Neural progenitor cell (in vitro differentiated cells): ENCODE measurements around the gene LRIG3. TPM values are rescaled to one million over a fixed set of nuclear protein-coding genes. Genes with fewer than 3 reads are reported as not detected.

Experiments
- DNase-seq: peaks from one replicate; pipeline ENCODE4 v3.0.0-alpha.2; 2016; ENCODE audit warnings: low spot score
- H2AFZ ChIP-seq: fragments of 200-600 bp; sonication (generic); replicated peaks from 2 replicates; pipeline ENCODE4 v1.6.1; 2016; ENCODE audit warnings: antibody characterized with exemption
- H3F3A ChIP-seq: fragments of 200-600 bp; sonication (generic); 2 replicates; pipeline ENCODE4 v1.6.1; 2016; ENCODE audit warnings: antibody characterized with exemption, low read depth
- H3K27ac ChIP-seq: fragments of 200-600 bp; sonication (generic); 2 replicates; pipeline ENCODE4 v1.5.1; 2016; ENCODE audit warnings: mild to moderate bottlenecking
- H3K27me3 ChIP-seq: fragments of 200-600 bp; sonication (generic); 2 replicates; pipeline ENCODE4 v1.6.1; 2016; ENCODE audit warnings: mild to moderate bottlenecking, moderate library complexity
- H3K36me3 ChIP-seq: fragments of 200-600 bp; sonication (generic); 2 replicates; pipeline ENCODE4 v1.5.1; 2016
- H3K4me1 ChIP-seq: fragments of 200-600 bp; sonication (generic); 2 replicates; pipeline ENCODE4 v1.6.1; 2016; ENCODE audit warnings: mixed run types
- H3K4me2 ChIP-seq: fragments of 200-600 bp; sonication (generic); 2 replicates; pipeline ENCODE4 v1.6.1; 2016
- H3K4me3 ChIP-seq: fragments of 200-600 bp; sonication (generic); 2 replicates; pipeline ENCODE4 v1.5.1; 2016
- H3K79me2 ChIP-seq: fragments of 200-600 bp; sonication (generic); 2 replicates; pipeline ENCODE4 v1.6.1; 2016; ENCODE audit warnings: low read depth
- H3K9ac ChIP-seq: fragments of 200-600 bp; sonication (generic); 2 replicates; pipeline ENCODE4 v1.6.1; 2016
- H3K9me3 ChIP-seq: fragments of 200-600 bp; sonication (generic); 2 replicates; pipeline ENCODE4 v1.5.1; 2016; ENCODE audit warnings: low read depth
- H4K20me1 ChIP-seq: fragments of 200-600 bp; sonication (generic); 2 replicates; pipeline ENCODE4 v1.6.1; 2016; ENCODE audit warnings: low read depth
- H3K27ac Mint-ChIP-seq: 3 replicates; pipeline ENCODE4 v1.8.0; 2021; ENCODE audit warnings: mixed read lengths
- H3K27me3 Mint-ChIP-seq: 2 replicates; pipeline ENCODE4 v1.8.0; 2022; ENCODE audit warnings: low read depth, mild to moderate bottlenecking, inconsistent platforms, moderate library complexity, mixed read lengths; ENCODE audit not compliant: insufficient read depth
- H3K36me3 Mint-ChIP-seq: 3 replicates; pipeline ENCODE4 v1.8.0; 2021; ENCODE audit warnings: mixed read lengths
- H3K4me1 Mint-ChIP-seq: 3 replicates; pipeline ENCODE4 v1.8.0; 2021; ENCODE audit warnings: mixed read lengths
- H3K4me3 Mint-ChIP-seq: 3 replicates; pipeline ENCODE4 v1.8.0; 2021; ENCODE audit warnings: mild to moderate bottlenecking, moderate library complexity, mixed read lengths
- H3K9me3 Mint-ChIP-seq: 3 replicates; pipeline ENCODE4 v1.8.0; 2020; ENCODE audit warnings: mixed read lengths
- CTCF ChIP-seq: fragments of 200-600 bp; sonication (generic); IDR thresholded peaks from 2 replicates; pipeline ENCODE4 v1.5.1; 2017; ENCODE audit warnings: antibody characterized with exemption, mild to moderate bottlenecking
- EZH2 ChIP-seq: fragments of 200-600 bp; sonication (generic); IDR thresholded peaks from 2 replicates; pipeline ENCODE4 v1.6.1; 2017; ENCODE audit warnings: antibody characterized with exemption, mild to moderate bottlenecking, moderate library complexity
- EZH2phosphoT487 ChIP-seq: fragments of 200-600 bp; sonication (generic); IDR thresholded peaks from 2 replicates; pipeline ENCODE4 v1.6.1; 2017; ENCODE audit warnings: antibody characterized with exemption
- total RNA-seq: library from RNA; depleted of rRNA; stranded (reverse); fragments of >200 nt; gene quantifications from 2 replicates; pipeline ENCODE4 v1.2.3, GENCODE V29; 2015; ENCODE audit warnings: low replicate concordance

LRIG3 gene
- total RNA-seq, 1 donor from 2014 or later, result 67.5 TPM

GRCh38 chr12:58889557-58889956 is 30.7 kb downstream of the LRIG3 start:
- no peak overlapping the region for H3K4me3 Mint-ChIP-seq
- H3K9me3 Mint-ChIP-seq, result no peaks in the 10 kb centered on the region

GRCh38 chr12:58888131-58888783 is 32.0 kb downstream of the LRIG3 start:
- Histone ChIP-seq H3K4me2 (no peak overlapping the region), H3K4me3 (no peak overlapping the region)
- H3K36me3 Mint-ChIP-seq, result peaks cover 35% of the 10 kb centered on the region

More at GRCh38 chr12:58889557-58889956, 30.7 kb downstream of the LRIG3 start:
- Mint-ChIP-seq H3K4me1 (peaks cover 8% of the 10 kb centered on the region), H3K27me3 (peaks cover 2% of the 10 kb centered on the region), H3K27ac (no peak overlapping the region), H3K36me3 (peaks cover 34% of the 10 kb centered on the region)
- no peak for DNase-seq
- Histone ChIP-seq H3K4me2 (no peak overlapping the region), H3K4me1 (peaks cover 9% of the 10 kb centered on the region), H4K20me1 (peaks cover 31% of the 10 kb centered on the region), H3K27ac (no peak overlapping the region), H3K36me3 (peaks cover 22% of the 10 kb centered on the region), H3K27me3 (no peaks in the 10 kb centered on the region), H2AFZ (no peak overlapping the region), H3F3A (no peaks in the 10 kb centered on the region), H3K9me3 (no peaks in the 10 kb centered on the region), H3K79me2 (peaks cover 35% of the 10 kb centered on the region), H3K9ac (no peak overlapping the region), H3K4me3 (no peak overlapping the region)
- TF ChIP-seq EZH2phosphoT487, result no peak
- TF ChIP-seq EZH2, result no peak
- TF ChIP-seq CTCF, result no peak

GRCh38 chr12:58887068-58887467 is 33.2 kb downstream of the LRIG3 start:
- Histone ChIP-seq H3K79me2 (peaks cover 10% of the 10 kb centered on the region), H2AFZ (no peak overlapping the region), H3K36me3 (peaks cover 32% of the 10 kb centered on the region), H3K27ac (no peak overlapping the region), H3F3A (no peaks in the 10 kb centered on the region), H3K9ac (no peak overlapping the region), H3K9me3 (no peaks in the 10 kb centered on the region), H3K4me1 (peaks cover 27% of the 10 kb centered on the region), H4K20me1 (peaks cover 7% of the 10 kb centered on the region), H3K27me3 (no peaks in the 10 kb centered on the region), H3K4me2 (no peak overlapping the region), H3K4me3 (no peak overlapping the region)
- peaks cover 4% of the 10 kb centered on the region for H3K4me1 Mint-ChIP-seq
- H3K36me3 Mint-ChIP-seq, result peaks cover 35% of the 10 kb centered on the region
- no peak for TF ChIP-seq EZH2
- no peak for TF ChIP-seq CTCF
- TF ChIP-seq EZH2phosphoT487, result no peak
- H3K9me3 Mint-ChIP-seq, result no peaks in the 10 kb centered on the region
- no peak for DNase-seq
- no peak overlapping the region for H3K4me3 Mint-ChIP-seq
- no peaks in the 10 kb centered on the region for H3K27me3 Mint-ChIP-seq
- no peak overlapping the region for H3K27ac Mint-ChIP-seq

More at GRCh38 chr12:58888131-58888783, 32.0 kb downstream of the LRIG3 start:
- no peak for DNase-seq
- Mint-ChIP-seq H3K4me3 (no peak overlapping the region), H3K4me1 (peaks cover 4% of the 10 kb centered on the region), H3K27ac (no peak overlapping the region), H3K27me3 (no peaks in the 10 kb centered on the region), H3K9me3 (no peaks in the 10 kb centered on the region)
- Histone ChIP-seq H3K9ac (no peak overlapping the region), H3K9me3 (no peaks in the 10 kb centered on the region), H3F3A (no peaks in the 10 kb centered on the region), H4K20me1 (peaks cover 18% of the 10 kb centered on the region), H3K36me3 (peaks cover 26% of the 10 kb centered on the region), H3K79me2 (peaks cover 22% of the 10 kb centered on the region), H2AFZ (no peak overlapping the region), H3K4me1 (peaks cover 20% of the 10 kb centered on the region), H3K27me3 (no peaks in the 10 kb centered on the region), H3K27ac (no peak overlapping the region)
- no peak for TF ChIP-seq CTCF
- TF ChIP-seq EZH2, result no peak
- TF ChIP-seq EZH2phosphoT487, result no peak
